ENCODE results near the gene KAT6B.

The KAT6B gene

GRCh38 chr10:75016325-75016724 is 189.9 kb downstream of the KAT6B start:
- intact Hi-C loops (cut with DNase I): loop anchor here (10.0 kb wide), 1 partner anchor 192 kb away; the partner anchor contains the start of gene KAT6B
- DNase-seq: no peak

GRCh38 chr10:75018251-75018650 is 191.9 kb downstream of the KAT6B start:
- intact Hi-C loops (cut with DNase I): loop anchor here (10.0 kb wide), 1 partner anchor 193 kb away; the partner anchor contains the start of gene KAT6B
- peak in 1 of 42 donors; percentile 27 for DNase-seq

DNA sequence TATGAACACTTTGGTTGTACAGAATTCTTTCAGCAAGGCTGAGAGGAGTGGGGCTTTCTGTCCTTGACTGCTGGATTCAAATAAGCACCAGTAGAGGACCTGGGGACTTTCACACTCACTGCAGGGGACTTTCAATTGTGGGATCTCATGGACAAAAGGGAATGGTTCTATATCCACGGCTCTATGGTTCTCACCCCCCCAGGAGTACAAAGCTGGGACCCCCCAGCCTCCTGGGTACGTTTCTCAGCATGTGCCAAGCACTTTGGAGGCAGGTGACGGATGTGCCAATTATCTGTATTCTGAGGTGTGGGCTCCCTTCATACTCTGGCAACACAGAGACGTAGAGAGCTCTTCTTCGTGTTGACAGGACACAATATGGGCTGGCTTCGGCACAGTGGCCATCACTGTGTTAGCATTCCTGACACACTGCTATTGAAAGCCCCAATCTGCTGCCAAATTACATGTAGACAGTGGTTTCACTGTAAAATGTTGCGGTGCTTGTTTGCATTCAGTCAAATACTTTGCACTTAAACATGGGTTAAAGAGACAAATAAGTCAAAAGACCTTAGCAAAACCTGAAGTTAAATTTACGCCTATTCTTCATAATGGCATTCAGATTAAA is 192.4 kb downstream of the KAT6B start:
- peak in 3 of 42 donors; percentile 24 to 45 (median 43) for DNase-seq
- intact Hi-C loops (cut with DNase I): loop anchor here (10.0 kb wide), 1 partner anchor 194 kb away; the partner anchor contains the start of gene KAT6B

DNA sequence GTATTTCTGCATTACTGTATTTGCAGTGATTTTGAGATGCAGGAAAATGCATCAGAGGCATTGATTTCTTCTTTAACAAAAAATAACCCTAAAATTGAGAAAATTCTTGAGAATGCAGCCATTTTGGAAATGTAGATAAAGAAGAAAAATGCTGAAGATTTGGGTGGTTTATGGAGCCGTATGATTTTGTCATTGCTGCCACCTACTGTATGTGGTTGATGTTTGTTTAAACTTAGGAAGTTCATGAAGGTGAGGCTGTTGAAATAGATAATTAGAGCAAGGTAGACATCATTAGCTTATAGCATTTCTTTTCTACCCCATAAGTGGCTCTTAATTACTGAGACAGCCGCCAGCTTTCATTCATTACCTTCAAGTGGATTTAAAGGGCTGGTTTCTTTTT is 193.0 kb downstream of the KAT6B start:
- peak in 2 of 42 donors; percentile 28 to 55 for DNase-seq
- intact Hi-C loops (cut with DNase I): loop anchor here (10.0 kb wide), 1 partner anchor 195 kb away; the partner anchor contains the start of gene KAT6B

DNA sequence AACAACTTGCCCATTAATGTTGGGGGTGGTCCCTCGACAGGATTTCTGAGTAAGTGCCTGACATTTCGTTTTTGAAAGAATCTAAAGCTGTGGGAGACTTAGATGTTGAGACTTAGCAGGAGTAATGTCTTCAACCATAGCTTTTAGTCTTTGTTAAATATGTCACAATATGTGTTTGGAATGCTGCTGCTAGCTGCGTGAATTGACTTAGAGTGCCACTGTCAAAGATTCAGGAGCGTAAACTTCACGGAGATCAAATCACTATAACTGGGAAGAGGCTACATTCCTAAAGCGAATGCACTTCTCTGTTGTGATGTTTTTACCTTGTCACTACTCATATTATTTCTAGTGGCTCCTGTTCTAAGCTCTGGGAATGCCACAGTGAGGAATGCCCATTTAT is 193.8 kb downstream of the KAT6B start:
- no peak for DNase-seq
- intact Hi-C loops (cut with DNase I): loop anchor here (5.0 kb wide), 1 partner anchor 753 kb away; no protein-coding TSS in a partner anchor

GRCh38 chr10:75021379-75022249 is 195.2 kb downstream of the KAT6B start:
- DNase-seq: no peak
- intact Hi-C loops (cut with DNase I): loop anchor here (5.0 kb wide), 1 partner anchor 754 kb away; no protein-coding TSS in a partner anchor

DNA sequence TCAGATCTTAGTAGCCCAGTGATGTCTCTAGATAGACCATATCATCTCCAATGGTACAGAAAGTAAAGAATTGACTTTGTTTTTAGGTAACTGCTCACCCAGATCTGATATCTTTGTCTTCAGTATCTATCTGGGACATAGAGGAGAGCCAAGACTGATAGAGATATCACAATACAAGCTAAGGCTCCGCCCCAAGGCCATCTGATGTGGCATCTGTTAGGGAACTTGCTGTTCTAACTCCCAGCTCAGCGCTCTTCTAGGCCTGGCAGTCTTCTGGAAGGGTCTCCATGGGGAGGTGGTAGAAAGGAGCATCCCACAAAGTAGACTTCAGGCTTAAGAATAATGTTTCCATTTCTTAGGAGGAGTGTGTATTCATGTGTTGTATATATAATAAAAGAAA is 196.7 kb downstream of the KAT6B start:
- intact Hi-C loops (cut with DNase I): loop anchor here (5.0 kb wide), 1 partner anchor 756 kb away; no protein-coding TSS in a partner anchor
- no peak for DNase-seq

GRCh38 chr10:75024971-75025523 is 198.6 kb downstream of the KAT6B start:
- intact Hi-C loops (cut with DNase I): loop anchor here (5.0 kb wide), 1 partner anchor 758 kb away; no protein-coding TSS in a partner anchor
- DNase-seq: no peak

- intact Hi-C loops (cut with DNase I): no loop called here
- no peak for DNase-seq
Measured at GRCh38 chr10:75028049-75028448, 201.6 kb downstream of the KAT6B start.

GRCh38 chr10:75028748-75029147 is 202.3 kb downstream of the KAT6B start:
- intact Hi-C loops (cut with DNase I): no loop called here
- no peak for DNase-seq

- intact Hi-C loops (cut with DNase I): no loop called here
Measured at GRCh38 chr10:75029420-75029819, 203.0 kb downstream of the KAT6B start.

GRCh38 chr10:75029857-75030256 is 203.5 kb downstream of the KAT6B start:
- intact Hi-C loops (cut with DNase I): no loop called here
- DNase-seq: peak in 3 of 42 donors; percentile 16 to 45 (median 19)

More at GRCh38 chr10:75029420-75029819, 203.0 kb downstream of the KAT6B start:
- DNase-seq: peak in 2 of 42 donors; percentile 8 to 25

DNA sequence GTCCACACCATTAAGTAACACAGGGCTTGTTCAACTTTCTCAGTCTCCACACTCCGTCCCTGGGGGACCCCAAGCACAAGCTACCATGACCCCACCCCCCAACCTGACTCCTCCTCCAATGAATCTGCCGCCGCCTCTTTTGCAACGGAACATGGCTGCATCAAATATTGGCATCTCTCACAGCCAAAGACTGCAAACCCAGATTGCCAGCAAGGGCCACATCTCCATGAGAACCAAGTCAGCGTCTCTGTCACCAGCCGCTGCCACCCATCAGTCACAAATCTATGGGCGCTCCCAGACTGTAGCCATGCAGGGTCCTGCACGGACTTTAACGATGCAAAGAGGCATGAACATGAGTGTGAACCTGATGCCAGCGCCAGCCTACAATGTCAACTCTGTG is 204.0 kb downstream of the KAT6B start:
- DNase-seq: peak in 3 of 42 donors; percentile 9 to 37 (median 32)

GRCh38 chr10:75032119-75032518 is 205.7 kb downstream of the KAT6B start:
- intact Hi-C loops (cut with DNase I): no loop called here

More for the DNA sequence above, 204.0 kb downstream of the KAT6B start:
- intact Hi-C loops (cut with DNase I): no loop called here

GRCh38 chr10:75032813-75033212 is 206.4 kb downstream of the KAT6B start:
- peak in 1 of 42 donors; percentile 33 for DNase-seq
- intact Hi-C loops (cut with DNase I): no loop called here

More at GRCh38 chr10:75032119-75032518, 205.7 kb downstream of the KAT6B start:
- DNase-seq: no peak

DNA sequence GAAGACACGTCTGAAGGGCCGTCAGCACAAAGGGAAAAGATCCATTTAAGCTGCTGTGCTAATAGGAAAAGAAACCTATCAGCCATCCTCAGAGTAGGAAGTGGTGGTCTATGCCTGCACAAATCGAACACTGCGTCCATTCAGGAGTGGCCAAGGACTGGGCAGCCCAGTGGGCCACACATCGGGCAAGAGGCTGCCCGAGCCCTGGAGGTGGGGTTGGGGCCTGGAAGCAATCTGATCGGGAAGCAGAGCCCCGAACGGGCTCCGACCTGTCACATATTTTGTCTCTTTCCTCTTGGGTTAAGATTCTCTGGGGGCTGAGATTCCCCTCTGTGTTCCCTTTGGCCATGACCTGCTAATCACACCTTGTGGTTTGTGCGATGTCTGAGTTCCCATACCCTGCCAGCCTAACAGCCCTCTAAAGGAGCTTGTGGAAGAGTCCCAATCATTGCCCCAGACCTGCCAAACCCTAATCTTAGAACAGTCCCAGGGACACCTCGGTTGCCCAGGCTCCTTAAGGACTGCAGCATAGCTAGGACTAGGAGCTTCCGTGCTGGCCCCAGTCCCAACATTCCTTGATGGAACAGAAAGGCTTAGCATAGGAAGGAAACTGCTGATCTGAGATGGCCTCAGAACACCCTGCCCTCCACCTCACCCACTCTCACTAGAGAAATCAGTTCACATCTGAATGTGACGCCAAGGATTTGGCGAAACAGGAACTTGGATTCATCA is 207.2 kb downstream of the KAT6B start:
- intact Hi-C loops (cut with DNase I): no loop called here
- peak in 3 of 42 donors; percentile 16 to 43 (median 29) for DNase-seq

DNA sequence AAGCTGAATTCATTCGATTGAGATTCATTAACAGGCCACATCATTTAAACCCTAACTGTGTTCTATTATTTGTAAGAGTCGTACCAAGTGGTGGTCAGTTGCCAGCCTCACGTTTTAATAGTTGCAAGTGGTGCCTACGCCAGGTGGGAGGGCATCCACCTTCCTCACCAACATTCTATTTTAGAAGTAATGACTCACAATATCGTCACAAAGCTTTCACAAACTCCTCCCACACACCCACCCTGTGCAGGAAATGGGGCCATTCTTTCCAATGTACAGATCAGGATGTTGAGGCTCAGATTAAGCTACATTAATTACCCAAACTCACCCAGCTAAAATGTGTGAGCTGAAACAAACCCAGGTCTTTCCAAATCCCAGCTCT is 207.7 kb downstream of the KAT6B start:
- intact Hi-C loops (cut with DNase I): no loop called here
- DNase-seq: peak in 18 of 42 donors; percentile 18 to 71 (median 42)

DNA sequence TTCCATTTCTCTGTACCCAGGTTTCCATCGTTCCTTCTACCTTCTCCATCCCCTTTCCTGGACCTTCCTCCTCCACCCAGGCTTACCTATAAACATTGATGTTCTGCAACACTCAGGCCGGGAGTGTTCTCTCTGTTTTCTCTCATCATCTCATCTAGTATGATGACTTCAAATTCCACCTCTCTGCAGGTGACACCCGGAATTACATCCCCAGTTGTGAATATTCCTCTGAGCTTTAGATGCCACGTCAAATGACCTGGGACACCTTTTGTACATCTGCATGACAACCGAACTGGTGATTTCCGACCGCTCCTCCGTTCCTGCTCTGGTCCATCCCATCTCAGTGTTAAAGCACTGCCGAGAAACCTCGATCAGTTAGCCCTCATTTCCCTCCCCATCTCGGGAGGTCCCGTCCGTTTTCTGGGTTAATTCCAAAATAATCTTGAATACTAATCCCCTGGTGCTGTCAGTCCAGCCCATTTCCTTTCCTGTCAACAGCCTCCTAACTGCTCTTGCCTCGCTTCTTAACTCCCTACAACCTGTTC is 208.4 kb downstream of the KAT6B start:
- intact Hi-C loops (cut with DNase I): no loop called here
- peak in 2 of 42 donors; percentile 9 to 25 for DNase-seq

Data from head of caudate nucleus (tissue), 42 donors.